ENCODE data around the gene GAS7.
"Not testable (repeated sequence)": the region's sequence is repeated elsewhere in the genome, so short reads cannot be mapped to it uniquely, and the experiment has no call there.

GAS7 gene

GRCh38 chr17:10072556-10073425 lies 125.6 kb downstream of the GAS7 start:
- no peak for DNase-seq (ENCODE audit: low spot score)

- no peak for DNase-seq (ENCODE audit: low spot score)
These were observed 126.3 kb downstream of the GAS7 start for GRCh38 chr17:10072086-10072485.

- DNase-seq (ENCODE audit: low spot score) = no peak
These were observed 127.3 kb downstream of the GAS7 start for GRCh38 chr17:10071141-10071540.

GRCh38 chr17:10070690-10071089 lies 127.7 kb downstream of the GAS7 start:
- DNase-seq (ENCODE audit: low spot score) = no peak

- no peak for DNase-seq (ENCODE audit: low spot score)
These were observed 129.1 kb downstream of the GAS7 start for GRCh38 chr17:10069301-10069700.

GRCh38 chr17:10067446-10068143 lies 130.8 kb downstream of the GAS7 start:
- no peak for DNase-seq (ENCODE audit: low spot score)

GRCh38 chr17:10064536-10064935 lies 133.9 kb downstream of the GAS7 start:
- no peak for DNase-seq (ENCODE audit: low spot score)

- DNase-seq (ENCODE audit: low spot score) = no peak
These were observed 134.6 kb downstream of the GAS7 start for GRCh38 chr17:10063730-10064241.

GRCh38 chr17:10062691-10063385 lies 135.6 kb downstream of the GAS7 start:
- no peak for DNase-seq (ENCODE audit: low spot score)

- DNase-seq (ENCODE audit: low spot score) = no peak
These were observed 137.1 kb downstream of the GAS7 start for GRCh38 chr17:10061111-10061845.

- DNase-seq (ENCODE audit: low spot score) = no peak
These were observed 137.9 kb downstream of the GAS7 start for GRCh38 chr17:10060526-10060925.

- no peak for DNase-seq (ENCODE audit: low spot score)
These were observed 138.7 kb downstream of the GAS7 start for GRCh38 chr17:10059684-10060211.

- DNase-seq (ENCODE audit: low spot score) = no peak
These were observed 139.3 kb downstream of the GAS7 start for GRCh38 chr17:10058921-10059683.

- not testable (repeated sequence) for DNase-seq (ENCODE audit: low spot score)
These were observed 140.9 kb downstream of the GAS7 start for GRCh38 chr17:10057466-10057865.

- no peak for DNase-seq (ENCODE audit: low spot score)
These were observed 143.0 kb downstream of the GAS7 start for GRCh38 chr17:10055262-10055975.

GRCh38 chr17:10053782-10054540 lies 144.4 kb downstream of the GAS7 start:
- no peak for DNase-seq (ENCODE audit: low spot score)

- DNase-seq (ENCODE audit: low spot score) = no peak
These were observed 146.1 kb downstream of the GAS7 start for GRCh38 chr17:10052106-10052813.

- DNase-seq (ENCODE audit: low spot score) = no peak
These were observed 147.3 kb downstream of the GAS7 start for GRCh38 chr17:10051112-10051511.

Data from hematopoietic multipotent progenitor cell treated with erythropoietin and hydrocortisone succinate and interleukin-3 and kit ligand, for 15 days (in vitro differentiated cells).